Peyer's patch (tissue), 4 donors: ENCODE results near the gene SLC7A7. TPM values are rescaled to one million over a fixed set of nuclear protein-coding genes. Genes with fewer than 3 reads are reported as not detected.

Source experiments
- DNase-seq, 3 donors: peaks; one replicate each; pipeline ENCODE4 v3.0.0-alpha.2; 2017 to 2019
- H3K27ac ChIP-seq, 4 donors: fragments of 200-600 bp; sonication (generic); one replicate each; pipeline ENCODE4 v1.5.1; 2016 to 2019
- H3K27me3 ChIP-seq, 2 donors: fragments of 200-600 bp; sonication (generic); one replicate each; pipeline ENCODE4 v1.5.1; 2019
- H3K36me3 ChIP-seq, 3 donors: fragments of 200-600 bp; sonication (generic); one replicate each; pipeline ENCODE4 v1.5.1; 2016 to 2019
- H3K4me1 ChIP-seq, 4 donors: fragments of 200-600 bp; sonication (generic); one replicate each; pipeline ENCODE4 v1.5.1; 2016 to 2019
- H3K4me3 ChIP-seq, 4 donors: fragments of 200-600 bp; sonication (generic); 1 replicate in 3 of 4; 2 replicates in 1 of 4; pipeline ENCODE4 v1.5.1; 2016 to 2019; ENCODE audit warnings: mild to moderate bottlenecking in 1 of 4
- H3K9me3 ChIP-seq, 4 donors: fragments of 200-600 bp; sonication (generic); one replicate each; pipeline ENCODE4 v1.5.1; 2016 to 2019; ENCODE audit warnings: mild to moderate bottlenecking in 1 of 4
- CTCF ChIP-seq, 6 experiments: fragments of 450-650 bp in 4 of 6; fragments of 200-600 bp in 2 of 6; sonication (generic) in 1 of 6; IDR thresholded peaks; one replicate each; pipeline ENCODE4 v1.5.1; 2017 to 2019; ENCODE audit warnings: antibody characterized with exemption in 6 of 6, mild to moderate bottlenecking in 3 of 6, moderate library complexity in 1 of 6
- POLR2A ChIP-seq, 2 donors: fragments of 450-650 bp; IDR thresholded peaks; one replicate each; pipeline ENCODE4 v1.5.1; 2017; ENCODE audit warnings: antibody characterized with exemption in 2 of 2, mild to moderate bottlenecking in 2 of 2, moderate library complexity in 2 of 2
- total RNA-seq, 4 donors: library from RNA; depleted of rRNA; stranded (reverse); fragments of >200 nt; gene quantifications; one replicate each; pipeline ENCODE4 v1.1.0, GENCODE V29; 2016

SLC7A7 gene
- total RNA-seq, 4 donors from 2014 or later = 30.5 to 787 (median 367) TPM

- Histone ChIP-seq H3K36me3 (peaks cover 0 to 56% (median 0%) of the 10 kb centered on the region in 3 donors), H3K27me3 (no peaks in the 10 kb centered on the region), H3K4me1 (peaks cover 0 to 48% (median 3%) of the 10 kb centered on the region in 4 donors), H3K9me3 (no peaks in the 10 kb centered on the region), H3K27ac (peak overlapping the region in 1 of 4 donors; percentile 72), H3K4me3 (no peak overlapping the region)
- TF ChIP-seq CTCF (IDR thresholded peaks at IDR 0.05) (no peak), POLR2A (IDR thresholded peaks at IDR 0.05) (no peak)
- DNase-seq = peak in 1 of 3 donors; percentile 38
Observed at GRCh38 chr14:22844221-22845102, 29.2 kb upstream of the SLC7A7 start.

- TF ChIP-seq CTCF (IDR thresholded peaks at IDR 0.05) (no peak), POLR2A (IDR thresholded peaks at IDR 0.05) (no peak)
- H3K36me3 ChIP-seq = peaks cover 0 to 56% (median 0%) of the 10 kb centered on the region in 3 donors
- DNase-seq = peak in 1 of 3 donors; percentile 29
- peaks cover 0 to 53% (median 3%) of the 10 kb centered on the region in 4 donors for H3K4me1 ChIP-seq
- no peaks in the 10 kb centered on the region for H3K9me3 ChIP-seq
- no peak overlapping the region for H3K27ac ChIP-seq
- H3K27me3 ChIP-seq = no peaks in the 10 kb centered on the region
- H3K4me3 ChIP-seq = no peak overlapping the region
Observed at GRCh38 chr14:22843123-22843925, 28.1 kb upstream of the SLC7A7 start.

GRCh38 chr14:22842211-22843122 lies 27.2 kb upstream of the SLC7A7 start:
- Histone ChIP-seq H3K27ac (no peak overlapping the region), H3K4me3 (no peak overlapping the region), H3K4me1 (peaks cover 0 to 48% (median 4%) of the 10 kb centered on the region in 4 donors), H3K36me3 (peaks cover 0 to 56% (median 0%) of the 10 kb centered on the region in 3 donors), H3K9me3 (no peaks in the 10 kb centered on the region), H3K27me3 (no peaks in the 10 kb centered on the region)
- peak in 1 of 3 donors; percentile 43 for DNase-seq
- TF ChIP-seq CTCF (IDR thresholded peaks at IDR 0.05) = no peak
- no peak for TF ChIP-seq POLR2A (IDR thresholded peaks at IDR 0.05)

- H3K27me3 ChIP-seq = no peaks in the 10 kb centered on the region
- no peak overlapping the region for H3K4me3 ChIP-seq
- no peak for TF ChIP-seq CTCF (IDR thresholded peaks at IDR 0.05)
- TF ChIP-seq POLR2A (IDR thresholded peaks at IDR 0.05) = no peak
- H3K27ac ChIP-seq = peak overlapping the region in 1 of 4 donors; percentile 25
- peak in 1 of 3 donors; percentile 35 for DNase-seq
- H3K36me3 ChIP-seq = peaks cover 0 to 56% (median 0%) of the 10 kb centered on the region in 3 donors
- H3K9me3 ChIP-seq = no peaks in the 10 kb centered on the region
- H3K4me1 ChIP-seq = peaks cover 0 to 41% (median 4%) of the 10 kb centered on the region in 4 donors
Observed at GRCh38 chr14:22841769-22842168, 26.5 kb upstream of the SLC7A7 start.

GRCh38 chr14:22841311-22841710 lies 26.1 kb upstream of the SLC7A7 start:
- Histone ChIP-seq H3K9me3 (no peaks in the 10 kb centered on the region), H3K27ac (peak overlapping the region in 1 of 4 donors; percentile 25), H3K4me3 (no peak overlapping the region), H3K27me3 (no peaks in the 10 kb centered on the region), H3K4me1 (peaks cover 0 to 37% (median 4%) of the 10 kb centered on the region in 4 donors), H3K36me3 (peaks cover 0 to 53% (median 0%) of the 10 kb centered on the region in 3 donors)
- DNase-seq = peak in 1 of 3 donors; percentile 21
- no peak for TF ChIP-seq CTCF (IDR thresholded peaks at IDR 0.05)
- TF ChIP-seq POLR2A (IDR thresholded peaks at IDR 0.05) = no peak
